H1 (cell line): Measurements from ENCODE around the gene IQCH. TPM values are rescaled to one million over a fixed set of nuclear protein-coding genes. Genes with fewer than 3 reads are reported as not detected.

Experiments
- CTCF ChIA-PET: fragments of 300-600 bp; sonication (Branson Sonifier 250); formaldehyde crosslinking; loops from one replicate; lab custom pipeline; 2021; ENCODE audit not compliant: partially characterized antibody; lab: Charles Lee
- POLR2A ChIA-PET: fragments of 300-600 bp; sonication (Branson Sonifier 250); formaldehyde crosslinking; loops from one replicate; lab custom pipeline; 2021; ENCODE audit warnings: inconsistent platforms; ENCODE audit not compliant: partially characterized antibody; lab: Charles Lee
- DNase-seq, 2 experiments: peaks; one replicate each; pipeline versions ENCODE4 v3.0.0 to v3.0.0-alpha.2; 2010 to 2022; ENCODE audit warnings: low spot score in 2 of 2, low read depth in 1 of 2, mixed read lengths in 1 of 2
- FAIRE-seq: peaks from 2 replicates; lab custom pipeline; 2011; peaks lifted over from hg19 to GRCh38; lab: Jason Lieb, UNC
- H2AFZ ChIP-seq: 2 replicates; pipeline ENCODE4 v1.8.1; 2012; ENCODE audit warnings: low read length, inconsistent platforms
- H2AK5ac ChIP-seq: 2 replicates; pipeline ENCODE4 v1.6.1; 2013; ENCODE audit warnings: low read depth, low read length
- H2BK120ac ChIP-seq: replicated peaks from 2 replicates; pipeline ENCODE3; 2013; ENCODE audit warnings: low read depth, low read length, inconsistent platforms
- H2BK12ac ChIP-seq: 2 replicates; pipeline ENCODE4 v1.6.1; 2013; ENCODE audit warnings: low read depth, low read length
- H2BK15ac ChIP-seq: 2 replicates; pipeline ENCODE4 v1.6.1; 2013; ENCODE audit warnings: low read length
- H2BK20ac ChIP-seq: 2 replicates; pipeline ENCODE4 v1.6.1; 2013; ENCODE audit warnings: low read length
- H2BK5ac ChIP-seq: 2 replicates; pipeline ENCODE4 v1.6.1; 2013; ENCODE audit warnings: low read depth, low read length
- H3K14ac ChIP-seq: 2 replicates; pipeline ENCODE4 v1.6.1; 2013; ENCODE audit warnings: inconsistent platforms; ENCODE audit not compliant: insufficient read length
- H3K18ac ChIP-seq: 2 replicates; pipeline ENCODE4 v1.6.1; 2013; ENCODE audit warnings: low read length; ENCODE audit errors: extremely low read depth
- H3K23ac ChIP-seq: 2 replicates; pipeline ENCODE4 v1.6.1; 2013; ENCODE audit warnings: inconsistent platforms; ENCODE audit not compliant: insufficient read length
- H3K23me2 ChIP-seq: 2 replicates; pipeline ENCODE4 v1.6.1; 2013; ENCODE audit warnings: low read depth, low read length
- H3K27ac ChIP-seq: 2 replicates; pipeline ENCODE4 v1.6.1; 2011; ENCODE audit warnings: low read depth, low read length, inconsistent platforms
- H3K27me3 ChIP-seq, 4 experiments: replicated peaks in 1 of 4; 1 replicate in 1 of 4; 2 replicates in 3 of 4; pipeline versions ENCODE4 v1.6.1 to v1.8.1; 2011 to 2013; ENCODE audit warnings: low read length in 3 of 4, mild to moderate bottlenecking in 3 of 4, inconsistent platforms in 2 of 4, mixed read lengths in 2 of 4, moderate library complexity in 1 of 4; ENCODE audit not compliant: control insufficient read depth in 3 of 4, insufficient read depth in 3 of 4; ENCODE audit errors: extremely low read depth in 1 of 4
- H3K36me3 ChIP-seq, 4 experiments: 2 replicates each; pipeline versions ENCODE4 v1.6.1 to v1.8.1; 2011 to 2013; ENCODE audit warnings: mild to moderate bottlenecking in 4 of 4, low read length in 3 of 4, moderate library complexity in 2 of 4, control low read depth in 1 of 4, inconsistent platforms in 1 of 4; ENCODE audit not compliant: insufficient read depth in 4 of 4, control insufficient read depth in 2 of 4
- H3K4ac ChIP-seq: replicated peaks from 2 replicates; pipeline ENCODE3; 2013; ENCODE audit warnings: low read length, low read depth, mixed read lengths, inconsistent platforms; ENCODE audit not compliant: insufficient read length
- H3K4me1 ChIP-seq, 4 experiments: replicated peaks in 1 of 4; 1 replicate in 1 of 4; 2 replicates in 3 of 4; pipeline versions ENCODE4 v1.6.1 to v1.8.1; 2011 to 2013; ENCODE audit warnings: low read length in 3 of 4, inconsistent platforms in 2 of 4, mixed read lengths in 1 of 4; ENCODE audit not compliant: insufficient read depth in 4 of 4, control insufficient read depth in 3 of 4
- H3K4me2 ChIP-seq, 2 experiments: 2 replicates each; pipeline versions ENCODE4 v1.6.1 to v1.8.1; 2011 to 2013; ENCODE audit warnings: low read depth in 2 of 2, low read length in 2 of 2, control low read depth in 1 of 2, inconsistent platforms in 1 of 2, mild to moderate bottlenecking in 1 of 2; ENCODE audit not compliant: insufficient read depth in 1 of 2
- H3K4me3 ChIP-seq, 4 experiments: fragments of 200-600, 300-600 bp in 1 of 4; sonication (generic), shearing (Covaris generic), sonication (Bioruptor Twin) in 1 of 4; 2 replicates each; pipeline versions ENCODE4 v1.5.1 to v1.8.1; 2011 to 2016; ENCODE audit warnings: low read length in 4 of 4, low read depth in 3 of 4, control low read depth in 2 of 4, inconsistent platforms in 2 of 4, mild to moderate bottlenecking in 2 of 4, mixed read lengths in 1 of 4, moderate library complexity in 1 of 4; ENCODE audit not compliant: insufficient read depth in 2 of 4; ENCODE audit errors: extremely low read depth in 1 of 4
- H3K56ac ChIP-seq: replicated peaks from 2 replicates; pipeline ENCODE3; 2013; ENCODE audit warnings: low read depth, mild to moderate bottlenecking, mixed read lengths, low read length, inconsistent platforms; ENCODE audit not compliant: insufficient read length
- H3K79me1 ChIP-seq: 2 replicates; pipeline ENCODE4 v1.6.1; 2013; ENCODE audit warnings: low read depth, low read length, control low read depth
- H3K79me2 ChIP-seq, 2 experiments: 2 replicates each; pipeline versions ENCODE4 v1.6.1 to v1.8.1; 2012 to 2013; ENCODE audit warnings: low read length in 2 of 2, mild to moderate bottlenecking in 2 of 2, inconsistent platforms in 1 of 2; ENCODE audit not compliant: insufficient read depth in 2 of 2, control insufficient read depth in 1 of 2
- H3K9ac ChIP-seq, 4 experiments: replicated peaks in 1 of 4; 1 replicate in 1 of 4; 2 replicates in 3 of 4; pipeline versions ENCODE4 v1.6.1 to v1.8.1; 2011 to 2013; ENCODE audit warnings: low read depth in 3 of 4, low read length in 3 of 4, control low read depth in 2 of 4, mild to moderate bottlenecking in 2 of 4, moderate library complexity in 2 of 4, inconsistent platforms in 1 of 4; ENCODE audit errors: extremely low read depth in 1 of 4
- H3K9me3 ChIP-seq, 2 experiments: 2 replicates each; pipeline versions ENCODE4 v1.6.1 to v1.8.1; 2012 to 2013; ENCODE audit warnings: mild to moderate bottlenecking in 2 of 2, moderate library complexity in 2 of 2, control low read depth in 1 of 2, inconsistent platforms in 1 of 2, low read depth in 1 of 2, low read length in 1 of 2, mixed read lengths in 1 of 2; ENCODE audit not compliant: insufficient read depth in 2 of 2
- H4K20me1 ChIP-seq, 2 experiments: replicated peaks in 1 of 2; 2 replicates each; pipeline versions ENCODE3 to v1.8.1; 2011 to 2013; ENCODE audit warnings: inconsistent platforms in 2 of 2, low read length in 2 of 2, mild to moderate bottlenecking in 1 of 2; ENCODE audit not compliant: insufficient read depth in 2 of 2, control insufficient read depth in 1 of 2
- H4K5ac ChIP-seq: 2 replicates; pipeline ENCODE4 v1.6.1; 2013; ENCODE audit warnings: low read length, low read depth, mixed read lengths, inconsistent platforms; ENCODE audit not compliant: insufficient read length
- H4K8ac ChIP-seq: 2 replicates; pipeline ENCODE4 v1.8.0; 2013; ENCODE audit warnings: mild to moderate bottlenecking, moderate library complexity, low read length, inconsistent platforms; ENCODE audit not compliant: insufficient read depth; ENCODE audit errors: extremely low read depth
- H4K91ac ChIP-seq: replicated peaks from 2 replicates; pipeline ENCODE3; 2013; ENCODE audit warnings: low read length, mixed read lengths, inconsistent platforms; ENCODE audit not compliant: insufficient read length
- ATF2 ChIP-seq: IDR thresholded peaks from 2 replicates; pipeline ENCODE4 v1.6.1; 2012; ENCODE audit warnings: low read length, inconsistent platforms
- CBX8 ChIP-seq: fragments of 300-800, 300-1000 bp; sonication (generic); IDR thresholded peaks from 2 replicates; pipeline ENCODE4 v1.7.1; 2016; ENCODE audit warnings: low read depth, low read length, borderline replicate concordance
- GABPA ChIP-seq: IDR thresholded peaks from 2 replicates; pipeline ENCODE4 v1.6.1; 2011; ENCODE audit warnings: mild to moderate bottlenecking, low read length, moderate library complexity, borderline replicate concordance; ENCODE audit not compliant: insufficient read depth
- NANOG ChIP-seq: IDR thresholded peaks from 2 replicates; pipeline ENCODE4 v1.6.1; 2011; ENCODE audit warnings: low read length, low read depth, mild to moderate bottlenecking, inconsistent platforms; ENCODE audit not compliant: insufficient read depth, poor library complexity, severe bottlenecking
- POU5F1 ChIP-seq: IDR thresholded peaks from 2 replicates; pipeline ENCODE4 v1.6.1; 2011; ENCODE audit warnings: low read depth, mild to moderate bottlenecking, low read length, moderate library complexity
- RFX5 ChIP-seq: IDR thresholded peaks from 2 replicates; pipeline ENCODE4 v1.6.1; 2011; ENCODE audit warnings: low read depth, low read length, improper control_type of control experiment, borderline replicate concordance
- RNF2 ChIP-seq: fragments of 200-900, 300-1000 bp; sonication (generic); IDR thresholded peaks from 2 replicates; pipeline ENCODE4 v1.7.1; 2016; ENCODE audit warnings: borderline replicate concordance, low read depth, mild to moderate bottlenecking, antibody characterized with exemption, low read length; ENCODE audit not compliant: poor library complexity, severe bottlenecking; ENCODE audit errors: missing control alignments
- SIRT6 ChIP-seq: IDR thresholded peaks from one replicate; pipeline ENCODE4 v1.7.1; 2012; ENCODE audit warnings: low read length, inconsistent platforms
- SRF ChIP-seq: IDR thresholded peaks from 2 replicates; pipeline ENCODE4 v1.6.1; 2011; ENCODE audit warnings: mild to moderate bottlenecking, low read depth, low read length, moderate library complexity
- TBP ChIP-seq: IDR thresholded peaks from 2 replicates; pipeline ENCODE4 v1.6.1; 2011; ENCODE audit warnings: low read depth, low read length, improper control_type of control experiment
- USF2 ChIP-seq: IDR thresholded peaks from 2 replicates; pipeline ENCODE4 v1.6.1; 2011; ENCODE audit warnings: low read length, improper control_type of control experiment
- WGBS, 2 experiments: shearing (Covaris generic) in 1 of 2; methylation state at CpG; one replicate each; pipeline versions ENCODE4 v1.1.6 to v1.1.7; 2013 to 2015; ENCODE audit warnings: low lambda C conversion rate in 2 of 2, mixed read lengths in 2 of 2, inconsistent platforms in 1 of 2, low coverage in 1 of 2, missing lambda C conversion rate in 1 of 2; ENCODE audit not compliant: insufficient replicate concordance in 2 of 2, insufficient coverage in 1 of 2, insufficient read length in 1 of 2; ENCODE audit errors: extremely low coverage in 1 of 2, missing lambda C conversion rate in 1 of 2; 5-methylcytosine and 5-hydroxymethylcytosine counted together
- polyA plus RNA-seq, 7 experiments: library from polyadenylated mRNA; depleted of rRNA in 3 of 7; stranded (reverse) in 5 of 7; unstranded in 2 of 7; fragments of >200 nt in 5 of 7; fragments of 200-250 nt in 2 of 7; gene quantifications; 1 replicate in 5 of 7; 2 replicates in 1 of 7; 4 replicates in 1 of 7; pipeline versions ENCODE4 v1.2.1 to v1.2.3, GENCODE V29; 2011 to 2013; ENCODE audit warnings: missing spikeins in 2 of 7, mixed read lengths in 2 of 7
- total RNA-seq: library from RNA; stranded (reverse); fragmentation: NEBNext Ultra II Directional; extraction: Animal tissue kit (Norgen Biotek cat#: 25700); gene quantifications from 2 replicates; pipeline ENCODE4 v1.2.1, GENCODE V29; 2021

IQCH gene
- total and polyA plus RNA-seq, 2 of the 8 experiments (the other 6 are each of a cell fraction or from before 2014, with no cell fraction given), result 0.60 to 1.9 TPM

GRCh38 chr15:67307156-67307555 lies 52.6 kb downstream of the IQCH start:
- Histone ChIP-seq H2BK5ac (no peak overlapping the region), H3K23ac (no peak overlapping the region), H3K36me3 (no peaks in the 10 kb centered on the region), H3K79me2 (no peaks in the 10 kb centered on the region), H3K27ac (no peak overlapping the region), H2BK120ac (no peak overlapping the region), H2AFZ (no peak overlapping the region), H4K8ac (no peak overlapping the region), H3K79me1 (no peaks in the 10 kb centered on the region), H4K91ac (no peak overlapping the region), H3K4me3 (no peak overlapping the region), H3K14ac (no peak overlapping the region), H3K9ac (no peak overlapping the region), H3K23me2 (no peaks in the 10 kb centered on the region), H2BK15ac (no peak overlapping the region), H3K27me3 (no peaks in the 10 kb centered on the region), H3K4ac (no peak overlapping the region), H2AK5ac (no peak overlapping the region), H2BK12ac (no peak overlapping the region), H4K20me1 (no peaks in the 10 kb centered on the region), H3K9me3 (no peaks in the 10 kb centered on the region), H2BK20ac (no peak overlapping the region), H3K4me2 (no peak overlapping the region), H3K4me1 (no peaks in the 10 kb centered on the region), H3K56ac (no peak overlapping the region), H3K18ac (no peak overlapping the region), H4K5ac (no peak overlapping the region)
- CTCF ChIA-PET, result interaction anchor here (1.5 kb wide), 2 partner anchors 9 to 127 kb away, joined by 4 to 7 read pairs; no protein-coding TSS in a partner anchor
- FAIRE-seq (no peak), DNase-seq (no peak)
- POLR2A ChIA-PET, result no interaction called here
- WGBS, 2 experiments, result 75% methylated on average over 1 of the region's 1 CpG; no CpG with 5 or more reads in 1 of the 2 experiments
- TF ChIP-seq SRF (no peak), ATF2 (no peak), TBP (no peak), RNF2 (no peak), USF2 (no peak), NANOG (no peak), CBX8 (no peak), SIRT6 (no peak), RFX5 (no peak), POU5F1 (no peak), GABPA (no peak)
